Measurements from ENCODE around the gene C16orf92.

C16orf92 gene

DNA sequence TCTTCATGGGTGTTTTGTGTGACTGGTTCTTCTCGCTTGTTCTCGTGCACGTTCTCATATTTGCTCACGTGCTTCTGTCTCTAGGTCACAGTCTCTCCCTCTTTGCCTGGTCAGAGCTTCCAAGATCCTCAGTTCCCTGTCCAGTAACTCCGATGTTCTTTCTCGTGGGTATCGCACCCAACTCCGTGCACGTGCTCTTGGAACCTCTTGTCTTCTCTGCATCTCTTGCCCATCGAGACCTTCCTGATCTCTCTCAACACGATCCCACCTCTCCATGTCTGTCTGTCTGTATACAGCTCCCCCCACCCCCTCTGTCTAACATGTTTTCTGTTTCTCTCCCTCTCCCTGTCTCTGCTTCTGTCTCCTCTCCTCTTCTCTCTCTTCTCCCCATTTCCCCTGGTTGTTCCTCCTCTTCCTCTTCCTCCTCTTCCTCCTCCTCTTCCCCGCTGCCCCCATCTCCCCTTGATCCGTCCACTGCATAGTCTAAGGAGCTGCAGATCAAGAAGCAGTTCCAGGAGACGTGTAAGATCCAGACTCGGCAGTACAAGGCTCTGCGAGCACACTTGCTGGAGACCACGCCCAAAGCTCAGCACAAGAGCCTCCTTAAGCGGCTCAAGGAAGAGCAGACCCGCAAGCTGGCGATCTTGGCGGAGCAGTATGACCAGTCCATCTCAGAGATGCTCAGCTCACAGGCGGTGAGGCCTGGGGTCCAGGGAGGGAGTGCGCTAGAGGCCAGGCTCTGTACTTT, 33.7 kb upstream of the C16orf92 start:
- no peak for DNase-seq (ENCODE audit: low read depth, low spot score)

GRCh38 chr16:29990034-29990433, 33.0 kb upstream of the C16orf92 start:
- DNase-seq (ENCODE audit: low read depth, low spot score) = no peak

DNA sequence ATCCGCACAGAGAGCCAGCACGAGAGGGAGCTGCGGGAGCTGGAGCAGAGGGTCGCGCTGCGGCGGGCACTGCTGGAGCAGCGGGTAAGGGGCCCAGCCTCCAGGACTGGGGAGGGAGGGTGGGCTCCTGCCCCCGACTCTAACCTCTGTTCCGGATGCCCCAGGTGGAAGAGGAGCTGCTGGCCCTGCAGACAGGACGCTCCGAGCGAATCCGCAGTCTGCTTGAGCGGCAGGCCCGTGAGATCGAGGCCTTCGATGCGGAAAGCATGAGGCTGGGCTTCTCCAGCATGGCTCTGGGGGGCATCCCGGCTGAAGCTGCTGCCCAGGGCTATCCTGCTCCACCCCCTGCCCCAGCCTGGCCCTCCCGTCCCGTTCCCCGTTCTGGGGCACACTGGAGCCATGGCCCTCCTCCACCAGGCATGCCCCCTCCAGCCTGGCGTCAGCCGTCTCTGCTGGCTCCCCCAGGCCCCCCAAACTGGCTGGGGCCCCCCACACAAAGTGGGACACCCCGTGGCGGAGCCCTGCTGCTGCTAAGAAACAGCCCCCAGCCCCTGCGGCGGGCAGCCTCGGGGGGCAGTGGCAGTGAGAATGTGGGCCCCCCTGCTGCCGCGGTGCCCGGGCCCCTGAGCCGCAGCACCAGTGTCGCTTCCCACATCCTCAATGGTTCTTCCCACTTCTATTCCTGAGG, 32.0 kb upstream of the C16orf92 start:
- DNase-seq (ENCODE audit: low read depth, low spot score) = no peak

- no peak for DNase-seq (ENCODE audit: low read depth, low spot score)
These were observed 31.5 kb upstream of the C16orf92 start for GRCh38 chr16:29991571-29991904.

- DNase-seq (ENCODE audit: low read depth, low spot score) = no peak
These were observed 30.5 kb upstream of the C16orf92 start for GRCh38 chr16:29992344-29992967.

DNA sequence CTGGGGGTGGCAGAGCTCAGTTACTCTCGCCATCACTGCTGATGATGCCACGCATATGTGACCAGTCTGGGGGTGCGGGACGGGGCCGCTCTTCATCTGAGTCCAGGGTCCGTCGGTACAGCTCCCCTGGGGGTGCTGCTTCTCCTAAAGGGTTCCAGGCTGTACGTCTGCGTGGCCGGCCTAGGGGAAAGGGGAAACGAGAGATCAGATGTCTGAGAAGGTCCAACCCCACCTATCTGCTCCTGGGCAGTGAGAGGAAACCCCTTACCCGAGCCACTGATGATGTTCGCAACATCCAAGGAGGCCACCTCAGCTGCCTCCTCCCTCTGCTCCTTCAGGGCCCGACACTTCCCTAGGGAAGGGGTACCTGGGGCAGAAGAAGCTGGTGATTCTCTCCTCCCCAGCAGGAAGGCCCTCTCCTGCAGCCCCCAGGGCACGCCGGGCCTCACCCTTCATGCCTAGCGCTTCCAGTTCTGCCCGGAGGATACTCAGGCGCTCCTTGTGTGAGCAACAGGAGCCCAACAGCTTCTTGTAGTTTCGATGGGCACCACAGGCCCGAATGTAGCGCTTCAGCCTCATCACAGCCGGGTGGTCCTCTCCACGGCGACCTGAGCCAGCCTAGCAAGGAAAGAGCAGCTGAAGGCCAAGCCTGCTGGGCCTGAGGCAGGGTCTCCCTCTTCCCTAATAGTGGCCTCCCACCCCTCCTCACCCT, 29.7 kb upstream of the C16orf92 start:
- no peak for DNase-seq (ENCODE audit: low read depth, low spot score)

DNA sequence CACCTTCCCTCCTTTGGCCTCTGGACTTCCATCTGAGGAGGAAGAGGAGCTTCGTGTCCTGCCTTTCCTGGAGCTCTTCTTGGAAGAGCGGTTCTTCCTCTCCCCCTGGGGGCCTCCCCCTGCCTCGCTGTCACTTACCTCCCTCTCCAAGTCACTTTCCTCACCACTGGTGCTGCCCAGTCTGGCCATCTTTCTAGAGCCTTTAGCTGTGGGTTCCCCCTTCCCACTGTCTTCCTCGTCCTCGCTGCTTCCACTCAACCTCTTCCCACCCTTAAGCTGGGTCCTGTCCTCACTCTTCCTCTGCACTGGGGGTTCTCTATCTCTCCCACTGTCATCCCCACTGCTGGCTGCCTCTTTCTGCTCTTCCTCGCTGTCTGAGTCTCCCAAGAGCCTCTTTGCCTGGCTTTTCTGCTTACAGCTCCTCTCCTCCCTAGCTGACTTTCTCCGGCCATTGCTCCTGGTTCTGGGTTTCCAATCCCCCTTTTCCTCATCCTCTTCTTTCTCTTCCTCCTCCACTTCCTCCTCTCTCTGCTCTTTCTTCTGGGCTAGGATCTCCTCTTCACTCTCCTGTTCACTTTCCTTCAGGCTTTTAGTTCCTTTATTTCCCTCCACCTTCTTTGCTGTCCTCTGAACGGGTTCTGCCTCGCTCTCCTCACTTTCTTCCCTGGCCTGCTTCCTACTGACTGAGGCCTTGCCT, 28.9 kb upstream of the C16orf92 start:
- no peak for DNase-seq (ENCODE audit: low read depth, low spot score)

GRCh38 chr16:29994600-29995323, 28.2 kb upstream of the C16orf92 start:
- peak; percentile 44 for DNase-seq (ENCODE audit: low read depth, low spot score)

GRCh38 chr16:29995324-29995910, 27.6 kb upstream of the C16orf92 start, which contains the start of gene HIRIP3:
Gene HIRIP3 (minus strand): TSS chr16:29995617. CDS start chr16:29995605, 12 bp downstream.
- peak; percentile 66 for DNase-seq (ENCODE audit: low read depth, low spot score)

DNA sequence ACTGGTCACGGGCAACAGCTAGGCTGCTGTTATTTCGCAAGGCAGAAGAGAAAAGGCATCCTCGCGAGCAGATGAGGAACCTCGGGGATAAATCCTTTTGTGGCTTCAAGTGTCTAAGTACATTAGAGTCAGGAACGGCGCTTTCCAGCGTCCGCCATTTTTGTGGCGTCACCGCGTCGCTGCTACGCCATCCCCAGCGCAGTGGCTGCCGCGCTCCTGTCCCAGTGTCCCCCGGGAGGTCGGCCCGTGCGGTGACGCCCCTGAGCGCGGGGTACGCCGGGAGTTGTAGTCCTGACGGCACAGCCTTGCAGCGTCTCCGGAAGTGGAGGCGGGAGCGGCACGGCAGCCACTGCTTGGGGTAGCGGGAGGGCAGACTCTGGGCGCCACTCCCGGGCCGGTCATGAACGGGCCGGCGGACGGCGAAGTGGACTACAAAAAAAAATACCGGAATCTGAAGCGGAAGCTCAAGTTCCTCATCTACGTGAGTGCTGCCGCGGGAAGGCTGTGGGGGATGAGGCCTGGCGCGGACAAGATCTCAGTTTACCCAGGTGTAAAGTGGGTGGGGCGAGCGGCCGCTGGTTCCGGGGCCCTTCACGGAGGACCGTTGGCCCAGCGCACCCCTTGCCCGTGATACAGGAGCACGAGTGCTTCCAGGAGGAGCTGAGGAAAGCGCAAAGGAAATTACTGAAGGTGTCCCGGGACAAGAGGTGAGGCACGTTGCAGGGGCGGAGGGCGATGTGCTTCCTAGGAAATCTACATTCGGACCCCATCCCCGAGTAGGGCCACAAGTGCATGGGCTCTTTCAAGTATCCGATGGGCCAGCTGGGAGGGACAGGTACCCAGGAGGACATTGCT, 26.9 kb upstream of the C16orf92 start, which contains the start of gene INO80E:
Gene INO80E (plus strand): TSS at position 331 of the 855 bp plus-strand sequence. CDS start 70 bp downstream, at position 401.
- peak; percentile 98 for DNase-seq (ENCODE audit: low read depth, low spot score)

DNA sequence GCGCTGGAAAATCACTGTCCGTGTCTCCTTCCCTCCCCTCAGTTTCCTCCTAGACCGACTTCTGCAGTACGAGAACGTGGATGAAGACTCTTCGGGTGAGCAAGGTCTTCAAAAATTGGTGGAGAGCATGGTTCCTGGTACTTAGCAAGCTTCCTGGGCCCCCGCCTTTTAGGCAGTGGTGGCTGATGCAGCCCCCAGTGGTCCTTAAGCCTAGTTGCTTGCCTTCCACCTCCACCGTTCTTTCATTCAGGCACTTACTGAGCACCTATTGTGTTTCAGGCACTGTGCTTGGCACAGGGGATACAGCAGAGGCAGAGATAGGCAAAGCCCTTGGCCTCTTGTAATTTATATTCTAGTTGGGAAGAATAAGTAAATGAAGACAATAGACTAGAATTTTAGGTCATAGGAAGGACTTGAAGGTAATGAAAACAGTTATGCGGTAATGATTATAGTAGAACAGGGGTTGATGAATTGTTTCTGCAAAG, 26.2 kb upstream of the C16orf92 start:
- DNase-seq (ENCODE audit: low read depth, low spot score) = no peak

DNA sequence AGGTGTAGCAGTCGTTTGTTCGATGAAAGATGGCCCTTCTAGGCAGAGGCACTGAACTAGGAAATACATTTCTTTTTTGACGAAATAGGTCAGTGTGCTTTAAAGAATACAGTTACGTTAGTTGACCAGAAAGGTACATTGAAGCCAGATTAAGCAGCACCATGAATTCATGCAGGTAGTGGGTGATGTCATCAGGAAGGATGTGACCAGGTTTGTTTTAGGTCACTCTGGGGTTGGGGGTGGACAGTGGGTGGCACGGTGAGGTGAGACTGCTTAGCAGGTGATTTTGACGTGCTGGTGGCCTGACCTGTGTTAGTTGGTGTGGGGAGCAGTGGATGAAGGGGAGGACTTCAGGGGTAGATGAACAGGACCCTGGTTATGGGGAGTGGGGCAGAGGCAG, 23.4 kb upstream of the C16orf92 start:
- no peak for DNase-seq (ENCODE audit: low read depth, low spot score)

DNA sequence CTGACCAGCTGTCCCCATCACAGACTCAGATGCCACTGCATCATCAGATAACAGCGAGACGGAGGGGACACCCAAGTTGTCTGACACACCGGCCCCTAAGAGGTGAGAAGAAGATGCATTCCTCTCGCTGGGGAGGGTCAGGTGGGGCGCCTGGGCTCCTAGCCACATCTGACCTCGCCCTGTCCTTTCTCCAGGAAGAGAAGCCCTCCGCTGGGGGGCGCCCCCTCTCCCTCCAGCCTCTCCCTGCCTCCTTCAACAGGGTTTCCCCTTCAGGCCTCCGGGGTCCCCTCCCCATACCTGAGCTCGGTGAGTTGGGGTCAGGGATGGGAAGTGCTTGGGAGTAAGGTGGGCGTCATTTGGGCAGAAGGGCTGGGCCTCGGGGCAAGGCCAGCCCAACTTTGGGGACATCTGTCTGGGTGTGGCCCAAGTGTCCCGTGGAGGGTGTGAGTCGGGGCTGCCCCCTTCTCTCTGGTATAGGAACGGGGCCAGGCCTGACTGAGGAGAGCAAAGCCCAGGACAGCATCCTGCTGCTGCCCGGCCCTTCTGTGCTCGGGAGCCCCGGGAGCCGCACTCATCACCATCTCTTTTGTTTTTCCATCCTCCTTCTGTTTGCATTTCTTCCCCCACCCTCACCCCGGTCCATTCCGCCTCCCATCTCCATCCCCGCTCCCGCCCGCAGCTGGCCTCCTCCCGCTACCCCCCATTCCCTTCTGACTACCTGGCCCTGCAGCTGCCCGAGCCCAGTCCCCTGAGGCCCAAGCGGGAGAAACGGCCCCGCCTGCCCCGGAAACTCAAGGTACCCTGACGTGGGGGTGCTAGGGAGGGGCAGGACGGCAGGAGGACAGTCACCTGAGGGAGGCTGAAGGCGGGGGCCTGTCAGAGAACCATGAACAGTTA, 22.0 kb upstream of the C16orf92 start:
- no peak for DNase-seq (ENCODE audit: low read depth, low spot score)

DNA sequence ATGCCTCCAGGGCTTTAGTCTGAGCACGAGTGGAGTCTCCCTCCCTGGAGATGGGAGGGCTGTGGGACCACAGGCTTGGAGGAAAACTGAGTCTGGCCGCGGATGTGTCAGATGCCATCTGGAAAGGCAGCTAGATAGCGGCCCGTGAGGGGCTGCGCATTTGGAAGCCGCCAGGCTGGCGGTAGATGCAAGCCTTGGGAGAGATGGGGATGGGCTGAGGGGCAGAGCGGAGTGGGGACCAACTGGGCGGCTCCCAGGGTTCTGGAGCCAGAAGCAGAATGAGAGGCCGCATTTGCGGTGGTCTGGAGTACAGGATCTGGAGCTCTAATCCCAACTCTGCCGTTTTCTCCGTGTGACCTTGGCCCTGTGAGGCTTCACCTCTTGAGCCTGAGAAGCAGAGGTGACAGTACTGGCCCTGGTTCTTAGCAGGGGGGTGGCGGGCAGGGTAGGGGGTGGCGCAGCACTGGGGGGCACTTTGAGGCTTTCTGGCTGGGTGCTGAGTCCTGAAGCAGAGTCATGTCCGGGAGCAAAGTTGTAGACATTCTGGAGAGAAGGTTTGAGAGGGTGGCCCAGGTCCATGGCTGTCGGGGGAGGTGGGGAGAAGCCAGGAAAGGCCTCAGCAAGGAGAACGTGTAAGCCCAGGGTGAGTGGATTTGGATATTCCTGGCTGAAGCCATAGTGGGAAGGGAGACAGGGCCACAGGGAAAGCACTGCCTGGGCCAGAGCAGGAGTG, 20.2 kb upstream of the C16orf92 start:
- DNase-seq (ENCODE audit: low read depth, low spot score) = no peak

GRCh38 chr16:30003670-30004423, 19.2 kb upstream of the C16orf92 start:
- no peak for DNase-seq (ENCODE audit: low read depth, low spot score)

DNA sequence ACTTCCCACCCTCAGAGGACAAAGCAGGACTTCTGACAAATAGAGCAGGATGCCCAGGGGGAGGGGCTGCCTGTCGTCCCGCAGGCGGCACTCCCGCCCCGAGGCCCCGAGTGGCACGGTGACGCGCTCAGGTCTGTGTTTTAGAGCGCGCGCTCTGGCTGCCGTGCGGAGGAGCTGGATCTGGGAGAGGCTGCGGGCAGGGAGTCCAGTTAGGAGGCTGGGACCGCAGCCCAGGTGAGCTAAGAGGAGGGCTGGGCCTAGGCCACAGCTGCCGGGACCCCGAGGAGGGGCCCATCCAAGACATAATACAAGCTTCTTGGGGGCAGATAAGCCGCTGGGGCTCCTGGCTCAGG, 18.6 kb upstream of the C16orf92 start:
- DNase-seq (ENCODE audit: low read depth, low spot score) = no peak

- no peak for DNase-seq (ENCODE audit: low read depth, low spot score)
These were observed 18.2 kb upstream of the C16orf92 start for GRCh38 chr16:30004811-30005242.

Measured in activated naive CD8-positive, alpha-beta T cell treated with anti-CD3 and anti-CD28 coated beads, Interleukin-2, amount 50 U/mL, for 16 hours (primary cell).